ENCODE data around the gene ABCB1. TPM values are rescaled to one million over a fixed set of nuclear protein-coding genes. Genes with fewer than 3 reads are reported as not detected.

ABCB1 gene
- total and polyA plus RNA-seq, 2 experiments from 2014 or later, result 0.53 to 0.80 TPM

DNA sequence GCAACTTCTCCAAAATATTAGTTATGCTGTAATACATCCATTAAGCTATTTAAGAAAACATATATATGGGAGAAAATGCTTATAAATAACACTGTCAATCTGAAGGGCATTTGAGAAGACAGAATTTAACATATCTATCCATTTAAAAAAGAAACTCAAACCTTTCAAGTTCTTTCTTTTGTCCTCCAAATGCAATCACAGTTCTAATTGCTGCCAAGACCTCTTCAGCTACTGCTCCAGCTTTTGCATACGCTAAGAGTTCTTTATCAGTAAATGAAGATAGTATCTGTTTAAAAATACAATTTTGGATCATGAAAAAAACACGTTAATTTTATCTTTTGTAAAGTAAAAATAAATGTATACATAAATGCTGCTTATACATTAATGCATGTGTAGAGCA, 39.6 kb downstream of the ABCB1 start:
- H3K4me3 Mint-ChIP-seq, result no peak overlapping the region
- no peaks in the 10 kb centered on the region for H3K79me2 ChIP-seq (replicated peaks; ENCODE audit: insufficient read depth)

DNA sequence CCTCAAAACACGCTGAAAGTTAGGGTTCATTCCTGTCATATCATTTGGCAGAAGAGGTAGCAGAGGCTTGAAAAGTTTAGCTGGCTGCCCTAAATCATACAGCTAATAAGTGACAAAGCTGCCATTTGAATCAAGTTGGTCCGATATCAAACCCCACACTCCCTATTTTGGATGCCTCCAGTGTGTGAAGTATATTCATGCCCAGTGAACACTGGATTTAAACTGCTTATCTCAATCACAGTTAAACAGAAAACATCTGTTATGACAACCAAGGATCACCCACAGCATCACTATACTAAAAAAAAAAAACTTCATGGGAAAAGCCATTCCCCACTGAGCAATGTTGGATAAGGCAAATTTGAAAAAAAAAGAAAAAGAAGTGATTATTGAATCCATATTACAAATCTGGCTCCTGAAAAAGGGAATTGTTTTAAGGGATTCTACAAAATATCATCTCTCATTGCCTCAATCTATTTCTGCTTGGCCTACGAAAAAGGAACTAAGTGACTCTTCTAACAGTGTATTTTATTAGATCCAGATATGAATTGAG, 48.3 kb downstream of the ABCB1 start:
- TF ChIP-seq STAT1 (IDR thresholded peaks at IDR 0.05; ENCODE audit: unreplicated experiment), result no peak
- TF ChIP-seq ZNF114 (CRISPR knock-in tag; IDR thresholded peaks at IDR 0.05), result no peak
- TF ChIP-seq, protein P1, sequence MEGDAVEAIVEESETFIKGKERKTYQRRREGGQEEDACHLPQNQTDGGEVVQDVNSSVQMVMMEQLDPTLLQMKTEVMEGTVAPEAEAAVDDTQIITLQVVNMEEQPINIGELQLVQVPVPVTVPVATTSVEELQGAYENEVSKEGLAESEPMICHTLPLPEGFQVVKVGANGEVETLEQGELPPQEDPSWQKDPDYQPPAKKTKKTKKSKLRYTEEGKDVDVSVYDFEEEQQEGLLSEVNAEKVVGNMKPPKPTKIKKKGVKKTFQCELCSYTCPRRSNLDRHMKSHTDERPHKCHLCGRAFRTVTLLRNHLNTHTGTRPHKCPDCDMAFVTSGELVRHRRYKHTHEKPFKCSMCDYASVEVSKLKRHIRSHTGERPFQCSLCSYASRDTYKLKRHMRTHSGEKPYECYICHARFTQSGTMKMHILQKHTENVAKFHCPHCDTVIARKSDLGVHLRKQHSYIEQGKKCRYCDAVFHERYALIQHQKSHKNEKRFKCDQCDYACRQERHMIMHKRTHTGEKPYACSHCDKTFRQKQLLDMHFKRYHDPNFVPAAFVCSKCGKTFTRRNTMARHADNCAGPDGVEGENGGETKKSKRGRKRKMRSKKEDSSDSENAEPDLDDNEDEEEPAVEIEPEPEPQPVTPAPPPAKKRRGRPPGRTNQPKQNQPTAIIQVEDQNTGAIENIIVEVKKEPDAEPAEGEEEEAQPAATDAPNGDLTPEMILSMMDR (conservative IDR thresholded peaks at IDR 0.05; ENCODE audit: low read depth in 2 of 2), result no peak
- no peak for TF ChIP-seq JUNB (IDR thresholded peaks at IDR 0.05; ENCODE audit: unreplicated experiment)
- no peak for TF ChIP-seq ZNF331 (CRISPR knock-in tag; IDR thresholded peaks at IDR 0.05; ENCODE audit: low read depth)

More for the DNA sequence above, 39.6 kb downstream of the ABCB1 start:
- Mint-ChIP-seq H3K27ac (no peak overlapping the region), H3K9me3 (no peaks in the 10 kb centered on the region; the same call in 1 of the 3 replicates), H3K4me1 (peaks cover 27% of the 10 kb centered on the region), H3K36me3 (ENCODE audit: low read depth) (no peaks in the 10 kb centered on the region), H3K27me3 (ENCODE audit: insufficient read depth, low read depth, poor library complexity) (no peaks in the 10 kb centered on the region)
- no peaks in the 10 kb centered on the region for H3K9me2 ChIP-seq (ENCODE audit: insufficient read depth)
- no peak overlapping the region for H3K27ac ChIP-seq (ENCODE audit: low read depth)
- H2AFZ ChIP-seq, result no peak overlapping the region
- H3K4me1 ChIP-seq (ENCODE audit: insufficient read depth), result peaks cover 23% of the 10 kb centered on the region
- DNase-seq (ENCODE audit: low spot score), result peak; percentile 38
- H3K27me3 ChIP-seq (ENCODE audit: insufficient read depth), result no peaks in the 10 kb centered on the region
- H3K36me3 ChIP-seq (ENCODE audit: insufficient read depth), result no peaks in the 10 kb centered on the region
- H3F3A ChIP-seq (replicated peaks; ENCODE audit: low read depth), result no peaks in the 10 kb centered on the region
- TF ChIP-seq NANOG (IDR thresholded peaks at IDR 0.05; ENCODE audit: borderline replicate concordance) (peak; percentile 43; the same call in 1 of the 2 replicates), CREB1 (CRISPR knock-in tag; IDR thresholded peaks at IDR 0.05; ENCODE audit: low read depth) (no peak)
- ATAC-seq, result peak; percentile 58
- no peak overlapping the region for H3K4me3 ChIP-seq
- H3K4me2 ChIP-seq, result peak overlapping the region; percentile 10; the same call in 1 of the 2 replicates
- H4K20me1 ChIP-seq (replicated peaks; ENCODE audit: insufficient read depth), result no peaks in the 10 kb centered on the region

More for the DNA sequence above, 48.3 kb downstream of the ABCB1 start:
- ATAC-seq (no peak), DNase-seq (ENCODE audit: low spot score) (no peak)
- no peaks in the 10 kb centered on the region for H3K4me1 ChIP-seq (ENCODE audit: insufficient read depth)
- H3K9me2 ChIP-seq (ENCODE audit: insufficient read depth), result no peaks in the 10 kb centered on the region
- Mint-ChIP-seq H3K4me1 (peaks cover 6% of the 10 kb centered on the region; the same call in 2 of the 3 replicates), H3K27ac (no peak overlapping the region), H3K36me3 (ENCODE audit: low read depth) (no peaks in the 10 kb centered on the region; the same call in 2 of the 3 replicates), H3K27me3 (ENCODE audit: insufficient read depth, low read depth, poor library complexity) (no peaks in the 10 kb centered on the region), H3K4me3 (no peak overlapping the region), H3K9me3 (no peaks in the 10 kb centered on the region)
- no peaks in the 10 kb centered on the region for H3K79me2 ChIP-seq (replicated peaks; ENCODE audit: insufficient read depth)
- H4K20me1 ChIP-seq (replicated peaks; ENCODE audit: insufficient read depth), result no peaks in the 10 kb centered on the region
- H3K4me3 ChIP-seq, result no peak overlapping the region
- 0 out of 2 replicates have a peak overlapping the region, but pooled peaks have one; percentile 16 for H2AFZ ChIP-seq
- no peaks in the 10 kb centered on the region for H3K36me3 ChIP-seq (ENCODE audit: insufficient read depth)
- no peak overlapping the region for H3K4me2 ChIP-seq
- H3F3A ChIP-seq (replicated peaks; ENCODE audit: low read depth), result no peaks in the 10 kb centered on the region
- H3K27ac ChIP-seq (ENCODE audit: low read depth), result no peak overlapping the region
- no peaks in the 10 kb centered on the region for H3K27me3 ChIP-seq (ENCODE audit: insufficient read depth)

Data from GM23338 (cell line).